NB4 (cell line): ENCODE data around the gene SMURF1.

Experiments used
- DNase-seq: peaks from one replicate; pipeline ENCODE4 v3.0.0; 2010; ENCODE audit warnings: low read depth
- H3K4me3 ChIP-seq: one replicate; pipeline ENCODE4 v1.5.1; 2011; ENCODE audit warnings: mild to moderate bottlenecking, low read depth, low read length, moderate library complexity
- CTCF ChIP-seq: IDR thresholded peaks from one replicate; pipeline ENCODE4 v1.5.1; 2012; ENCODE audit warnings: low read depth, low read length
- MAX ChIP-seq: IDR thresholded peaks from 2 replicates; pipeline ENCODE4 v1.6.1; 2011; ENCODE audit warnings: low read depth, low read length
- MYC ChIP-seq: IDR thresholded peaks from 2 replicates; pipeline ENCODE4 v1.6.1; 2011; ENCODE audit warnings: low read depth, low read length
- POLR2A ChIP-seq: IDR thresholded peaks from 2 replicates; pipeline ENCODE4 v1.6.1; 2011; ENCODE audit warnings: mild to moderate bottlenecking; ENCODE audit not compliant: insufficient read length; ENCODE audit errors: extremely low read depth

The SMURF1 gene

GRCh38 chr7:99143853-99144672 is at the start of gene SMURF1:
Gene SMURF1, minus strand, starts transcription at chr7:99144108. Its CDS starts 328 bp downstream, at chr7:99143780.
- H3K4me3 ChIP-seq = peak within 1 kb of the TSS; percentile 89
- no peak for TF ChIP-seq MYC
- TF ChIP-seq POLR2A = peak; percentile 98
- TF ChIP-seq MAX = peak; percentile 52; the same call in 1 of the 2 replicates
- DNase-seq = peak; percentile 84

- DNase-seq = no peak
- TF ChIP-seq MAX (no peak), CTCF (no peak), MYC (no peak), POLR2A (no peak)
- no peak overlapping the region for H3K4me3 ChIP-seq
These were observed 48.1 kb upstream of the SMURF1 start for GRCh38 chr7:99191869-99192596.

GRCh38 chr7:99190359-99191009 is 46.6 kb upstream of the SMURF1 start:
- no peak for TF ChIP-seq MYC
- TF ChIP-seq POLR2A = no peak
- no peak for TF ChIP-seq CTCF
- no peak for TF ChIP-seq MAX

GRCh38 chr7:99189222-99189621 is 45.3 kb upstream of the SMURF1 start:
- DNase-seq = no peak
- TF ChIP-seq POLR2A (no peak), CTCF (no peak), MAX (no peak), MYC (no peak)
- H3K4me3 ChIP-seq = no peak overlapping the region

More at GRCh38 chr7:99190359-99191009, 46.6 kb upstream of the SMURF1 start:
- H3K4me3 ChIP-seq = no peak overlapping the region
- no peak for DNase-seq

- DNase-seq = no peak
- no peak overlapping the region for H3K4me3 ChIP-seq
- no peak for TF ChIP-seq POLR2A
- no peak for TF ChIP-seq MYC
- no peak for TF ChIP-seq CTCF
- no peak for TF ChIP-seq MAX
These were observed 44.3 kb upstream of the SMURF1 start for GRCh38 chr7:99188221-99188620.
